ENCODE results near the gene IQSEC3.

DNA sequence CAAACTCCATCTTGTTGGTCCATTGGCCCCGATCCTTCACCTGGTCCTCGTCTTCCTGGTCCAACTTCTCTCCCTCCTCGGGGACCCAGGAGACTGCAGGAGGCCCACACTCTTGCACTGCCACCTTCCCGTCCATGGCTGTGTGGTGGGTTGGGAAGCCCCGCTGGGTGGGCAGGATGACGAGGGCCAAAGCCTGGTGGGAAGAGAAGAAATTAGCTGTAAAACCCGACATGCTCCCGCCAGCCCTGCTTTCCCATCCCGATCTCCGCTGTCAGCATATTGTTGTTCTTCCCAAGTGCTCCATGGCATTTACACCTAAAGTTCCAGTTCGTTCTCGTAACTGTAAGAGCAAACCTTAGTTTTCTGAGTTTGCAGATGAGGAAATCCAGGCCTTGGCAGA lies 143.3 kb downstream of the IQSEC3 start:
- TF ChIP-seq CTCF (IDR thresholded peaks at IDR 0.05 in 4 of 5, conservative IDR thresholded peaks at IDR 0.05 in 1 of 5) (no peak), POLR2A (IDR thresholded peaks at IDR 0.05) (no peak)
